BJ (cell line): ENCODE results near the gene FAM171A1. TPM values are rescaled to one million over a fixed set of nuclear protein-coding genes. Genes with fewer than 3 reads are reported as not detected.
"Not testable (repeated sequence)": the region's sequence is repeated elsewhere in the genome, so short reads cannot be mapped to it uniquely, and the experiment has no call there.

Experiments
- CTCF ChIA-PET: fragments of 350-600 bp; formaldehyde crosslinking; extraction: SDS; loops from one replicate; lab custom pipeline; 2021; ENCODE audit warnings: antibody characterized with exemption, inconsistent platforms; lab: Yijun Ruan, JAX
- POLR2A ChIA-PET: fragments of 300-600 bp; sonication (Branson Sonifier 250); formaldehyde crosslinking; extraction: SDS; loops from one replicate; lab custom pipeline; 2021; ENCODE audit warnings: antibody characterized with exemption; lab: Charles Lee
- DNase-seq: peaks from one replicate; pipeline ENCODE4 v3.0.0-alpha.2; 2011; ENCODE audit warnings: low read depth
- H3K27me3 ChIP-seq: 2 replicates; pipeline ENCODE4 v1.6.0; 2011; ENCODE audit warnings: low read length; ENCODE audit not compliant: control insufficient read depth, insufficient read depth
- H3K36me3 ChIP-seq: 2 replicates; pipeline ENCODE4 v1.5.1; 2011; ENCODE audit warnings: low read length; ENCODE audit not compliant: control insufficient read depth, insufficient read depth
- H3K4me3 ChIP-seq: 2 replicates; pipeline ENCODE4 v1.5.1; 2011; ENCODE audit warnings: low read depth, mild to moderate bottlenecking, control low read depth, low read length
- polyA plus RNA-seq: library from polyadenylated mRNA; depleted of rRNA; stranded (reverse); fragments of >200 nt; gene quantifications from 2 replicates; pipeline ENCODE4 v1.2.3, GENCODE V29; 2011
- TF ChIP-seq, protein P1 (sequence below): IDR thresholded peaks from 2 replicates; pipeline ENCODE4 v1.5.1; 2011; ENCODE audit warnings: low read depth, mild to moderate bottlenecking, control low read depth, inconsistent platforms, low read length, moderate library complexity; ENCODE audit not compliant: insufficient read depth

The FAM171A1 gene
- polyA plus RNA-seq, 1 experiment, result 18.4 TPM

DNA sequence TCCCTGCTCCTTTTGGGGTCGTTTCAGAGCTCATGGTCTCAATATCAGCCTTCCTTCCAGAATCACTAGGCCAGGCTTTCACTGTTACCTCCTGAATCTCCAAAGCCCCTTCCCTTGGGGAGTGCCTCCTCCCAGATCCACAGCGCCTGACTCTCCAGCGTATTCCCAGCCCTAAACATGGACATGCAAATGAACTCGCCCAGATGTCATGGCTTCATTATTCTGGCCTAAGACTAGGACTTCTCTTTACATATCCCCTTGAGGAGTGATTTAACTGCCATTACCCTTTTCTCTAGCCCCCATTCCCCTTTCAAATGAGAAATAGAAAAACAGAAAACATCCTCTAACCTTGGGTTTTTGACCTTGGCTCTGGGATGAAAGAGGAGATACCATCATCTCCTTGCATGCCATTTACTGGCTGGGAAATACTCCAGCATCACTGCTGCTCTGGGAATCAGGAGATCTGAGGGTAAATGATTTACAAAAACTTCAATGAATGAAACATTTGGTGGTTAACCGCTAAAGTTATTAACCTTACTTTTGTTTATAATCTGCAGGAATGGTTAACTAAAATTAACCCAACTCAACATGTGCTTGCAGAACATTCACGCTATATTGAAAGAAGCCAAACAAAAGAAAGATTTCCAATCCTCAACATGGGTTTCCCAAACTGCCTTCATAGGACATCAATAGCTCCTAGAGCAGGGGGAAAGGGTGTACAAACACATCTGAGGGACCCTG is 37.0 kb downstream of the FAM171A1 start:
- DNase-seq, result no peak
- Histone ChIP-seq H3K36me3 (no peaks in the 10 kb centered on the region), H3K4me3 (no peak overlapping the region), H3K27me3 (no peaks in the 10 kb centered on the region)
- CTCF ChIA-PET, result interaction anchor here (0.8 kb wide), 1 partner anchor 14 kb away, joined by 3 read pairs; no protein-coding TSS in a partner anchor
- TF ChIP-seq, protein P1, sequence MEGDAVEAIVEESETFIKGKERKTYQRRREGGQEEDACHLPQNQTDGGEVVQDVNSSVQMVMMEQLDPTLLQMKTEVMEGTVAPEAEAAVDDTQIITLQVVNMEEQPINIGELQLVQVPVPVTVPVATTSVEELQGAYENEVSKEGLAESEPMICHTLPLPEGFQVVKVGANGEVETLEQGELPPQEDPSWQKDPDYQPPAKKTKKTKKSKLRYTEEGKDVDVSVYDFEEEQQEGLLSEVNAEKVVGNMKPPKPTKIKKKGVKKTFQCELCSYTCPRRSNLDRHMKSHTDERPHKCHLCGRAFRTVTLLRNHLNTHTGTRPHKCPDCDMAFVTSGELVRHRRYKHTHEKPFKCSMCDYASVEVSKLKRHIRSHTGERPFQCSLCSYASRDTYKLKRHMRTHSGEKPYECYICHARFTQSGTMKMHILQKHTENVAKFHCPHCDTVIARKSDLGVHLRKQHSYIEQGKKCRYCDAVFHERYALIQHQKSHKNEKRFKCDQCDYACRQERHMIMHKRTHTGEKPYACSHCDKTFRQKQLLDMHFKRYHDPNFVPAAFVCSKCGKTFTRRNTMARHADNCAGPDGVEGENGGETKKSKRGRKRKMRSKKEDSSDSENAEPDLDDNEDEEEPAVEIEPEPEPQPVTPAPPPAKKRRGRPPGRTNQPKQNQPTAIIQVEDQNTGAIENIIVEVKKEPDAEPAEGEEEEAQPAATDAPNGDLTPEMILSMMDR, result no peak
- POLR2A ChIA-PET, result no interaction called here

DNA sequence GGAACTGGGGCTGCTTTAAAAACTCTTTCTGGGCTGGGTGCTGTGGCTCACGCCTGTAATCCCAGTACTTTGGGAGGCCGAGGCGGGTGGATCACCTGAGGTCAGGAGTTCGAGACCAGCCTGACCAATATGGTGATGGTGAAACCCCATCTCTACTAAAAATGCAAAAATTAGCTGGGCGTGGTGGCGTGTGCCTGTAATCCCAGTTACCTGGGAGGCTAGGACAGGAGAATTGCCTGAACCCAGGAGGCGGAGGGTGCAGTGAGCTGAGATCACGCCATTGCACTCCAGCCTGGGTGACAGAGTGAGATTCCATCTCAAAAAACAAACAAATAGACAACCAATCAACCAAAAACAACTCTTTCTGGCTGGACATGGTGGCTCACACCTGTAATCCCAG is 37.9 kb downstream of the FAM171A1 start:
- POLR2A ChIA-PET, DNase-seq, H3K36me3 ChIP-seq, H3K4me3 ChIP-seq, H3K27me3 ChIP-seq: not testable (repeated sequence)
- CTCF ChIA-PET, result interaction anchor here (0.8 to 1.0 kb wide), 2 partner anchors 11 to 15 kb away, joined by 3 read pairs; no protein-coding TSS in a partner anchor

DNA sequence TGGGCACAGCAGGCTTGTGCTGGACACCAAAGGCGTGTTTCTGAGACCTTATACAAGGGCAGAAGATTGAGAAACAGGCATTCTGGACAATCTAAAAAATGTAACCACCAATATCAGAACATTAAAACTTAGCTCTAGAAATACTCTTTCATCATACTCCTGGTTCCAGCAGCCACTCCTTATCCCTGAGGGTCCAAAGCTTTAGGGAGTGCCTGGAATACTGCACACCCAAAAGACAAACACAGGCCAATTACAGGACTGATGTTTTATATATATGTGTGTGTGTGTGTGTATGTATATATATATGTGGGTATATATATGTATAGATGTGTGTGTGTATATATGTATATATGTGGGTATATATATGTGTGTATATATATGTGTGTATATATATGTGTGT is 39.6 kb downstream of the FAM171A1 start:
- TF ChIP-seq, protein P1, result no peak
- Histone ChIP-seq H3K36me3 (no peaks in the 10 kb centered on the region), H3K4me3 (no peak overlapping the region), H3K27me3 (no peaks in the 10 kb centered on the region)
- no peak for DNase-seq
- POLR2A ChIA-PET, result no interaction called here
- CTCF ChIA-PET, result interaction anchor here (1.2 kb wide), 1 partner anchor 10 kb away, joined by 3 read pairs; no protein-coding TSS in a partner anchor

DNA sequence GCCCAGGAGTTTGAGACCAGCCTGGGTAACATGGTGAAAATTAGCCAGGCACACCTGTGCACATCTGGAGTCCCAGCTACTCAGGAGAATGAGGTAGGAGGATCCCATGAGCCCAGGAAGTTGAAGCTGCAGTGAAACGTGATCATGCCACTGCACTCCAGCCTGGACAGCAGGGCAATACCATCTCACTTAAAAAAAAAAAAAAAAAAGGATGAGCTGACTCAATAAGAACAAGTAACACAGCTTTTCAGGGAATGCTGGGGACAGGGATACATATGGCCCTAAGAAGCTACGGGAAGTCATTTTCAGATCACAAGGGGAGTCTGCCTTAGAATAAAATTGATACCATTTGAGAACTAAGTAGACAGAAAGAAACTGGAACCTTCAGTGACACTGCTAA is 41.7 kb downstream of the FAM171A1 start:
- Histone ChIP-seq H3K36me3 (no peaks in the 10 kb centered on the region), H3K27me3 (no peaks in the 10 kb centered on the region), H3K4me3 (no peak overlapping the region)
- ChIA-PET POLR2A (interaction anchor here (0.7 kb wide), 1 partner anchor 224 kb away, joined by 20 read pairs; no protein-coding TSS in a partner anchor), CTCF (no interaction called here)
- TF ChIP-seq, protein P1, result no peak
- no peak for DNase-seq

DNA sequence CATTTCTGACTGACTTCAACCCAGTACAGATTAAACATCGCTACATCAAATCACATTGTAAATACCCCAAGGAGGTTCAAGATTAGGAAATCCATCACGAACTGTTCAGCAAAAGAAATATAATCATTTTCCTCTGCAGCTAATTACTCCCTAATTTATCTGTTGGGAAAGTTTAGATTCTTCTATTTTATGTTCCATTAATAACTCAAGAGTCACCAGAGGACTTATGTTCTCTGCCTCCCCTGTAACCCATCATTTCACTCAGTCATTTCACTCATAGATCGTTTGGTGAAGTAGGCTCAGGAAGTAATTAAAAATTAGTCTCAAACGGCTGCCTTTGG is 45.2 kb downstream of the FAM171A1 start:
- no peak overlapping the region for H3K4me3 ChIP-seq
- CTCF ChIA-PET, result no interaction called here
- no peaks in the 10 kb centered on the region for H3K36me3 ChIP-seq
- TF ChIP-seq, protein P1, result no peak
- no peaks in the 10 kb centered on the region for H3K27me3 ChIP-seq
- no peak for DNase-seq
- POLR2A ChIA-PET, result no interaction called here
